Left cardiac atrium (tissue), 4 donors: ENCODE data around the gene KRT23. TPM values are rescaled to one million over a fixed set of nuclear protein-coding genes. Genes with fewer than 3 reads are reported as not detected.
A peak's percentile ranks its signal among the peaks of the same experiment; 100 is the strongest.

Source experiments
- ATAC-seq, 2 donors: fragments of 200-7000 bp; cut with Tn5 transposase; one replicate each; pipeline ENCODE4 v1.9.1; 2020; ENCODE audit warnings: mild to moderate bottlenecking in 2 of 2, moderate library complexity in 2 of 2
- DNase-seq: peaks from one replicate; pipeline ENCODE4 v3.0.0-alpha.2; 2020
- intact Hi-C, 2 donors: fragments of 100-400 bp; cut with DNase I; formaldehyde crosslinking; loops; one replicate each; pipeline versions ENCODE4 v1.14.1 to v1.15.1; 2022 to 2023
- total RNA-seq, 2 donors: library from RNA; stranded (reverse); fragmentation: NEBNext Ultra II Directional; extraction: Animal tissue kit (Norgen Biotek cat#: 25700); gene quantifications; one replicate each; pipeline ENCODE4 v1.2.1, GENCODE V29; 2021
- donor health status: DM: no; HTN: yes; CAD: no.
- donor health status: DM: no; HTN: yes; CAD: no; lungs with severe emphysema.
- donor health status: DM: yes; HTN: yes; CAD: no.
- donor health status: Dilated cardiomyopathy.

Gene KRT23
- total RNA-seq, 2 donors from 2014 or later, result 0.29 TPM; not detected in 1

DNA sequence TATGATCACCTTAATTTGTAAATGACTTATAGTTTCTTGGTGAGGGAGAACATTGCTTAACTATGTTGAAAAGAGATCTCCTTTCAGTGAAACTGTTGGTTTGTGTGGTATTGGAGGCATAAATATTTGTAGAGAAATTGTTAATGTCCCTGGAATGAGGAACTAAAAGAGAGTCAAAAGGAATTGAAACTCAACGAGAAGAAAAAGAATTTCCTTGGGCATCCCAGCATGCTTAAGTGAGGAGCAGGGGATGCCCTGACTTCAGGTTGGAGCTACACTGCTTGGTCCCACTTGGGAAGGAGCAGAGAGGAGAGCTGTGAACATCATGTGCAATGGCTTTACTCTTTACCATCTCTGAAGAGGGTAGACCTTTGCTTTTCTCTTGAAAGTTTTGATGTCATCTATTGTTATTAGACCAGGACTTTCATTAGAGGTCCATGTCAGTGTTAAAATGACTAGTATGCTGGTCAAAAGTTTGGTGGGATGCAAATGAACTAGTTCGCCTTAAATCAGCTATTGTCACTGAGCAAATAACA, 21.7 kb downstream of the KRT23 start:
- no peak for ATAC-seq
- no peak for DNase-seq
- intact Hi-C loops, result loop anchor here in 1 of 2 donors (10.0 kb wide), 2 partner anchors 409 to 629 kb away; no protein-coding TSS in a partner anchor

GRCh38 chr17:40915199-40915661, 22.2 kb downstream of the KRT23 start:
- DNase-seq (no peak), ATAC-seq (peak in 1 of 2 donors; percentile 90)
- intact Hi-C loops, result loop anchor here in 1 of 2 donors (10.0 kb wide), 2 partner anchors 410 to 630 kb away; no protein-coding TSS in a partner anchor

DNA sequence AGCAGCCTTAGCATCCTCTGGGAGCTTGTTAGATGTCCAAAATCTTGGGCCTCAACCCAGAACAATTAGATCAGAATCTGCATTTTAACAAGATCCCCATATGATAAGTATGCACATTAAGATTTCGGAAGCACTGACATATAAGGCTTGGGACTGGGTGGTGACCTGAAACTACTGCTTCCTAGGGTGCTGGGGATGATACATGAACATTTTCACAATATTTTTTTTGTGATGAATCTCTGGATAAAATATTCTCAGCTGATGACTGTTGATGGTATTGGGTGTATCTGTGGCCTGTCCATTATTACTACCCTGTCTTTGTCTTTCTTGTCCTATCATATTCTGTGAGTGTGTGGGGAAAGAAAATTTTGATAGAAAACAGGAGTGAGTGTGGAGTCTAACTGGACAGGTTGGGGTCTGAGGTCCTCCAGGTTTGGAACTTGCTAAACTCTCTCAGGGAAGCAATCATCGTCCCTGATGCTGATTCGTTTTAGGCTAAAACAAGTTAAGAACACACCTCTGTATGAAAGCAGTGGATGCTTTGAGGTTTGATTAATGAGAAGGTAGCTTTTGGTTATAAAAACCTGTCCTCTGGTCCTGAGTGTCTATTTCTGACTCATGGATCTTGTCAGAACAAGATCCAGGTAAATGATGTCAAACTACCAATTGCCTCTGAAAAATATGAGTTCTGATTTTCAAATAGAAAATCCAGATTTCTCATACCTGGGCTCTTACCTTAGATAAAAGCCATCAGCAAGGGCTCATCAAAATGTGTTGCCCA, 23.2 kb downstream of the KRT23 start:
- intact Hi-C loops, result loop anchor here in 1 of 2 donors (10.0 kb wide), 2 partner anchors 411 to 631 kb away; no protein-coding TSS in a partner anchor
- DNase-seq, result no peak
- ATAC-seq, result no peak

- ATAC-seq (no peak), DNase-seq (no peak)
- intact Hi-C loops, result loop anchor here in 1 of 2 donors (10.0 kb wide), 2 partner anchors 412 to 632 kb away; no protein-coding TSS in a partner anchor
These were observed 24.8 kb downstream of the KRT23 start for GRCh38 chr17:40912486-40913210.

DNA sequence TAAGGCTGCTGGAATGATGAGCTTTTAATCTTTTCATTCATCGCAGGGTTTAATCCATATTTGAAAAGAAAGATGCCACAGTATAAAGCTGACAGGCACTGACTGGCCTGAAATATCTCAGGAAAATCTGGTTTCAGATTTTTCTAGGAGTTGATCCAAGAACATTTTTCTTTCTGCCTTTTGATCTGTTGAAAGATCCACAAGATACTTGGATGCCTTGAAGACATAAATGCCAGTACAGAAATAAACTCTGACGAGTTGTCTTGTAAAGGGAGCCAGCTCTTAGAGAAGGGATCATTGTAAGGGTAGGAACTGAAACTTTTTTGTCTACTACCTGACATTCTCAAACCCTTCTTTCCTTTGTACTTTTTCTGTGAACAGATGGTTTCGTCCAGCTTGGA, 27.0 kb downstream of the KRT23 start:
- ATAC-seq, result peak in 1 of 2 donors; percentile 22

GRCh38 chr17:40909755-40910154, 27.7 kb downstream of the KRT23 start:
- intact Hi-C loops, result loop anchor here (1.0 to 10.0 kb wide), 6 partner anchors 415 to 755 kb away; no protein-coding TSS in a partner anchor
- no peak for DNase-seq
- peak in 1 of 2 donors; percentile 41 for ATAC-seq

More for the DNA sequence above, 27.0 kb downstream of the KRT23 start:
- intact Hi-C loops, result loop anchor here (2.0 to 10.0 kb wide), 3 partner anchors 414 to 638 kb away; no protein-coding TSS in a partner anchor
- DNase-seq, result no peak

DNA sequence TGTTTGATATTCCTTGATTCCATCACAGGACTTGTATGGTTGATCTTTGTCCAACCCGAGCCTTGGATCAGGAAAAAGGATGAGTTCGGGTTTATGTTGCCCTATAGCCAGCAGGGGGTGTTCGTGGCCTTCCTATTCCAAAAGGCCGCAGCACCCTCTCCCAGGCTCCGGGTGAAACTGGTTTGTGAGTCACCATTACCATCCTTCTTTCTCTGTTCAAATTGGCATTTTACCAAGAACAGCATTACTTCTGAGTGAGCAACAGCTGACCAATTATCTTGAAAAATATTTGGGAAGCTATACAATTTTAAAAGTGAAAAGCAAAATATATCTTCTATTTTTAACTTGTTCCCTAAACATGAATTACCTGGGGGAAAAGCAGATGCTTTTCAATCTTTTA, 28.1 kb downstream of the KRT23 start:
- intact Hi-C loops, result loop anchor here (1.0 to 10.0 kb wide), 3 partner anchors 739 to 755 kb away; no protein-coding TSS in a partner anchor
- ATAC-seq (peak; percentile 87 to 97), DNase-seq (peak; percentile 72)

- DNase-seq (no peak), ATAC-seq (no peak)
- intact Hi-C loops, result loop anchor here (5.0 to 10.0 kb wide), 2 partner anchors 756 to 758 kb away; no protein-coding TSS in a partner anchor
These were observed 30.8 kb downstream of the KRT23 start for GRCh38 chr17:40906613-40907012.

- ATAC-seq (no peak), DNase-seq (no peak)
- intact Hi-C loops, result loop anchor here (5.0 to 10.0 kb wide), 2 partner anchors 757 to 759 kb away; no protein-coding TSS in a partner anchor
These were observed 32.1 kb downstream of the KRT23 start for GRCh38 chr17:40905370-40905769.

DNA sequence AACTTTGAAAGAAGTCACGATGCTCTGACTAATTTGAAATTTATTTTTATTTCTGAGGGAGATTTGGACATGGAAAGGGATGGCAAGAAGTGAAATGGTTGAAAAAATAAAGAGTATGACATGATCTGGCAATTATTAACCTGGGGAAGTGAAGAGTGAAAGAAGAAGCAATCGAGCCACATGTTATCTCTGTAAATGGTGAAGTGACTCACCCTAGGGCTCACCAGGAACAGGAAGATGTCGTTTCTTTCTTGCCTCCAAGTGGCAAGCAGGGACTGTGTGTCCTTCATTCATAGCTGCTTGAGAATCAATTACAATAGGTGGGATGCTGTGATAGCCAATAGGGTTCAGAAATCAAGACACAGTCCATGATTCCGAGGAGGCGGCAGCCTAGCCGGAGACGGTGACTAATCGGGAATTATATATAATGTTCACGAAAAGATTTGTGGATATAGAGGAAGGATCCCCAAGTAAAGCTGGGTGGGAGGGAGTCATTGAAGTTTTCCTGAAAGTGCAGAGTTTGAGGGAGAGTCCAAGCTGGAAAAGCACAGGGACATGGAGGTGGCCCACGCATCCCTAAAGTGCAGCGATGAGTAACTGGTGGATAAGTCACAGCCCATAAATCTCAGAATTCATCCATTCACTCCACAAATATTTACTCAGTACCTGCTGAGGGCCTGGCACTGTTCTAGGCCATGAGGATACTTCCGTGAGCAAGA, 34.2 kb downstream of the KRT23 start:
- ATAC-seq, result no peak
- no peak for DNase-seq
- intact Hi-C loops, result loop anchor here in 1 of 2 donors (10.0 kb wide), 1 partner anchor 762 kb away; no protein-coding TSS in a partner anchor

DNA sequence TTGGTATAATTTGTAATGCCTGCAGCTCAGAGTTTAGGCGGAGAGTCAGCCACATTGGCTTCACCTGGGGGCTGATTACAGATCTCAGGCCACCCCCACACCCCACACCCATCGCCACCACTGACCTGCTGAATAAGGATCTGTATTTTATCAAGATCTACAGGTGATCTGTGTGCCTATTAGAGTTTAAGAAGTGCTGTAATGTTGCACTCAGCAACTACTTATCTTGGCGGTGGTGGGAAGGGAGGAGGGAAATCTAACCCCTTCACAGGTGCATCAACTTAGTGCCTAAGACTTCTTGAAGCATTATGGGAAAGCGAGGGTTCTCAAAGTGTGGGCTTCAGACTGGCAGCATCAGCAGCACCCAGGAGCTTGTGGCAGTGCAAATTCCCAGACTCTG, 34.9 kb downstream of the KRT23 start:
- ATAC-seq, result no peak
- intact Hi-C loops, result loop anchor here in 1 of 2 donors (10.0 kb wide), 1 partner anchor 762 kb away; no protein-coding TSS in a partner anchor
- DNase-seq, result no peak

GRCh38 chr17:40901981-40902474, 35.4 kb downstream of the KRT23 start:
- no peak for DNase-seq
- intact Hi-C loops, result loop anchor here in 1 of 2 donors (10.0 kb wide), 1 partner anchor 763 kb away; no protein-coding TSS in a partner anchor
- ATAC-seq, result no peak

DNA sequence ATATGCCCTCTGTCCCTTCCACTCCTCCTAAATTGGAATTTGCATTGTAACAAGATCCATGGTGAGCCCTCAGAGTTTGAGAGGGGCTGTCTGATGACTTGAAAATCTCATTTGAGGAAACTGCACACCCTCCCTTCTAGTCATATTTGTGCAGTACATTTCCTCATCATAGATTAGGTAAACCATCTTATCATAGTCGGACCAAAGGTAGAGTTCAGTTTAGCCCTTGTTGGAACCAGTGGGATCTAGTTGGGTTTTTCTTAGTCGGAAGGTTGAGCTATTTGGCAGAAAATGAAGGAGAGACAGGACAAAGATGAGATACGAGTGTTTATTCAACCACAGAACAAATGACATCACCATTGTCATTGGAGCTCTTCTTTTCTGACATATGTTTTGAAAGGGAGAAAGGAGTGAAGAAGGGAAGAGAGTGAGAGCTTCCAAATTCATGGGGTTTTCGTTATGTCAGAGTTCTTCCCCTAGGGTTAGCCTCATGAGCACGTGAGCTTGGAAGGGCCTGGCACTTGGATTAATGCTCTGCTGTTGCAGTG, 36.6 kb downstream of the KRT23 start:
- DNase-seq, result no peak
- intact Hi-C loops, result loop anchor here in 1 of 2 donors (10.0 kb wide), 1 partner anchor 764 kb away; no protein-coding TSS in a partner anchor
- no peak for ATAC-seq

DNA sequence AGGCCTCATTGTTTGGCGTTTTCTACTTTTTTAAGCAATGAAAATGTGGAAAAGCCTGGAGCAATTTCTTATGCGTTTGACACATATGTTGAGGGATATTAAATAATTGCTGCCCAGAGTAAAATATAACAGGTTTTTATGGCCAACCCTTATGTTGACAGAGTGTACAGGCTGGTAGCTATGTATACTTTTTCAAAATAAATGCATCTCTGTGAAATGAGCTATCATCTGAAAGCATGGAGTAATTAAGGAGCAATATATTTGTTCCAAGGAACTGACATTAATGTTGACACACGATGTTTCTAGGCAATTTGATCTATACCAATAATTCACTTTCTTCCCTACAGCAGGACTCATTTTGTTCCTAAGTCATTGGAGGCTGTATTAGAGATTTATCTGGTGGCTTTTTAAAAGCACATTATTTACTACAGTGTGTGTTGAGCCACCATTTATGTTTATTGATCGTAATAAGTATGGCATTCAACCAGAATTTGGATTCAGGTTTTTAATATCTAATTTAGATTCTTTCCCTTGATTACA, 40.5 kb downstream of the KRT23 start:
- ATAC-seq (no peak), DNase-seq (no peak)
- intact Hi-C loops, result no loop called here

DNA sequence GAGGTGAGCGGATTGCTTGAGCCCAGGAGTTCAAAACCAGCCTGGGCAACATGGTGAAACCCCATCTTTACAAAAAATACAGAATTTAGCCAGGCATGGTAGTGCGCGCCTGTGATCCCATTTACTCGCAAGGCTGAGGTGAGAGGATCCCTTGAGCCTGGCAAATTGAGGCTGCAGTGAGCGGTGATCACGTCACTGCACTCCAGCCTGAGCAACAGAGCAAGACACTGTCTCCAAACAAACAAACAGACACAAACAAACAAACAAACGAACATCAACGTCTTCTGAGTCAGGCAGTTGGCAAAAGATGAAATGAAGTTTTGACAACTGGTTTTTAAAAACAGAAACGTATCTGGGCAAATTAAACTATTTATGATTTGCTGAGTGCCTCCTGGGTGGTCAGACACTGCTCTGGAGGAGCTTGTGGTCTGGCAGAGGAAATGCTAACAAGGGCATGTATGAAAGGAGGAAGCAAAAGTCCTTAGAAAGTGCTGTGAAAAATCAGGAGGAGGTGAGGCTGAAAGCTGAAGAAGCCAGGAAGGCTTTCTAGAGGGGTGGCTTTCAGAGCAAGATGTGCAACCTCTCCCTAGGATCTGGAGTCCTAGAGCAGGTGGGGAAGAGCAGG, 42.2 kb downstream of the KRT23 start:
- DNase-seq (no peak), ATAC-seq (no peak)
- intact Hi-C loops, result no loop called here

GRCh38 chr17:40888196-40888720, 49.2 kb downstream of the KRT23 start:
- intact Hi-C loops, result no loop called here
- ATAC-seq, result no peak
- DNase-seq, result no peak

- DNase-seq (no peak), ATAC-seq (no peak)
- intact Hi-C loops, result no loop called here
These were observed 51.4 kb downstream of the KRT23 start for GRCh38 chr17:40886090-40886489.
